HepG2 (cell line): Measurements from ENCODE around the gene KLHL28. TPM values are rescaled to one million over a fixed set of nuclear protein-coding genes. Genes with fewer than 3 reads are reported as not detected.

ENCODE experiments used
- ARID4A ChIP-seq: sonication (generic); formaldehyde crosslinking; IDR thresholded peaks from 2 replicates; pipeline ENCODE4 v1.5.0; 2020; ENCODE audit warnings: mild to moderate bottlenecking, missing genetic modification reagents, borderline replicate concordance
- ATF7-NPFF ChIP-seq: sonication (generic); formaldehyde crosslinking; IDR thresholded peaks from 2 replicates; pipeline ENCODE4 v1.8.1; 2023; ENCODE audit warnings: mild to moderate bottlenecking, low read depth, missing genetic modification reagents, moderate library complexity
- ELF4 ChIP-seq: sonication (generic); formaldehyde crosslinking; IDR thresholded peaks from 2 replicates; pipeline ENCODE4 v1.5.0; 2020; ENCODE audit warnings: missing genetic modification reagents, mild to moderate bottlenecking, moderate library complexity, borderline replicate concordance
- GABPA ChIP-seq, 2 experiments: IDR thresholded peaks; 2 replicates each; pipeline ENCODE4 v1.6.1; 2011 to 2016; ENCODE audit warnings: low read depth in 2 of 2, low read length in 1 of 2, missing biosample characterization in 1 of 2, missing genetic modification characterization in 1 of 2
- GATA4 ChIP-seq: sonication (generic); IDR thresholded peaks from 2 replicates; pipeline ENCODE4 v1.6.1; 2016; ENCODE audit warnings: antibody characterized with exemption, low read depth, borderline replicate concordance
- HDAC2 ChIP-seq: sonication (generic); formaldehyde crosslinking; IDR thresholded peaks from 2 replicates; pipeline ENCODE4 v1.4.0; 2020; ENCODE audit warnings: missing genetic modification reagents
- IRF2 ChIP-seq: IDR thresholded peaks from 2 replicates; pipeline ENCODE4 v1.6.1; 2018; ENCODE audit warnings: missing genetic modification reagents, missing compliant biosample characterization
- KDM5A ChIP-seq: fragments of 200-600 bp; sonication (generic); IDR thresholded peaks from 2 replicates; pipeline ENCODE4 v1.7.0; 2018; ENCODE audit warnings: antibody characterized with exemption, mild to moderate bottlenecking, low read length, borderline replicate concordance
- MAZ ChIP-seq, 2 experiments: sonication (generic) in 1 of 2; formaldehyde crosslinking in 1 of 2; IDR thresholded peaks; 2 replicates each; pipeline versions ENCODE4 v1.5.0 to v1.6.1; 2012 to 2020; ENCODE audit warnings: low read depth in 2 of 2, mild to moderate bottlenecking in 2 of 2, borderline replicate concordance in 1 of 2, improper control_type of control experiment in 1 of 2, low read length in 1 of 2, missing genetic modification reagents in 1 of 2, moderate library complexity in 1 of 2
- MIER3 ChIP-seq: IDR thresholded peaks from 2 replicates; pipeline ENCODE4 v1.6.1; 2016; ENCODE audit warnings: missing compliant biosample characterization, borderline replicate concordance
- MXD1 ChIP-seq: sonication (generic); formaldehyde crosslinking; IDR thresholded peaks from 2 replicates; pipeline ENCODE4 v1.4.0; 2020; ENCODE audit warnings: mild to moderate bottlenecking, missing genetic modification reagents
- PCBP2 ChIP-seq: fragments of 200-400 bp; formaldehyde crosslinking; optimal IDR thresholded peaks from 2 replicates; pipeline ENCODE3; 2018; ENCODE audit warnings: low read length, low read depth; ENCODE audit not compliant: poor library complexity, severe bottlenecking
- SATB2 ChIP-seq: sonication (generic); formaldehyde crosslinking; IDR thresholded peaks from 2 replicates; pipeline ENCODE4 v1.5.0; 2020; ENCODE audit warnings: missing genetic modification reagents
- SMAD1 ChIP-seq: sonication (generic); formaldehyde crosslinking; IDR thresholded peaks from 2 replicates; pipeline ENCODE4 v1.4.0; 2020; ENCODE audit warnings: missing genetic modification reagents, low read depth, mild to moderate bottlenecking, borderline replicate concordance
- SOX5 ChIP-seq: IDR thresholded peaks from 2 replicates; pipeline ENCODE4 v1.6.1; 2016; ENCODE audit warnings: borderline replicate concordance
- ZNF281 ChIP-seq: sonication (generic); formaldehyde crosslinking; IDR thresholded peaks from 2 replicates; pipeline ENCODE4 v1.4.0; 2020; ENCODE audit warnings: missing genetic modification reagents, borderline replicate concordance
- ZNF367 ChIP-seq: sonication (generic); formaldehyde crosslinking; IDR thresholded peaks from 2 replicates; pipeline ENCODE4 v1.4.0; 2020; ENCODE audit warnings: missing genetic modification reagents, borderline replicate concordance
- ZNF430 ChIP-seq: sonication (generic); formaldehyde crosslinking; IDR thresholded peaks from 2 replicates; pipeline ENCODE4 v1.9.0; 2021; ENCODE audit warnings: mild to moderate bottlenecking, missing genetic modification reagents
- ZNF562 ChIP-seq: sonication (generic); formaldehyde crosslinking; IDR thresholded peaks from 2 replicates; pipeline ENCODE4 v1.8.0; 2022; ENCODE audit warnings: missing genetic modification reagents, borderline replicate concordance
- ZNF747 ChIP-seq: sonication (generic); formaldehyde crosslinking; IDR thresholded peaks from 2 replicates; pipeline ENCODE4 v1.8.1; 2023; ENCODE audit warnings: missing genetic modification reagents, mild to moderate bottlenecking, borderline replicate concordance
- polyA plus RNA-seq, 8 experiments: library from polyadenylated mRNA; depleted of rRNA in 3 of 8; stranded (reverse) in 7 of 8; unstranded in 1 of 8; fragments of >200 nt; fragmentation: Illumina TruSeq in 4 of 8; extraction: Trizol in 4 of 8; gene quantifications; 2 replicates each; pipeline versions ENCODE4 v1.2.1 to v1.2.3, GENCODE V29; 2011 to 2016; ENCODE audit warnings: low read depth in 4 of 8, missing spikeins in 1 of 8, mixed read lengths in 1 of 8; ENCODE audit not compliant: insufficient read depth in 1 of 8
- total RNA-seq, 5 experiments: library from RNA; depleted of rRNA; stranded (reverse); fragments of >200 nt; fragmentation: Illumina TruSeq; extraction: Trizol; gene quantifications; 2 replicates each; pipeline ENCODE4 v1.2.3, GENCODE V29; 2016; ENCODE audit warnings: low read depth in 1 of 5

KLHL28 gene
- total and polyA plus RNA-seq, 2 of the 13 experiments (the other 11 are each of a cell fraction or from before 2014, with no cell fraction given): 3.4 to 6.6 TPM

- TF ChIP-seq MAZ (IDR thresholded peaks at IDR 0.05; ENCODE audit: borderline replicate concordance, low read depth, low read length) (peak; percentile 85), MAZ (CRISPR knock-in tag; IDR thresholded peaks at IDR 0.05; ENCODE audit: low read depth) (peak; percentile 83; the same call in 1 of the 2 replicates), ZNF367 (CRISPR knock-in tag) (no peak), SMAD1 (CRISPR knock-in tag) (no peak; the same call in 1 of the 2 replicates), HDAC2 (CRISPR knock-in tag) (peak; percentile 68), IRF2 (CRISPR knock-in tag) (peak; percentile 87), ZNF430 (CRISPR knock-in tag) (0 out of 2 replicates have a peak, but pooled peaks have one; percentile 39), ARID4A (peak; percentile 98), ZNF281 (CRISPR knock-in tag) (peak; percentile 87), ZNF747 (peak; percentile 76; the same call in 1 of the 2 replicates), ATF7-NPFF (CRISPR knock-in tag) (peak; percentile 77; the same call in 1 of the 2 replicates), GATA4 (peak; percentile 39; the same call in 1 of the 2 replicates), MXD1 (peak; percentile 75; the same call in 1 of the 2 replicates), ELF4 (CRISPR knock-in tag) (peak; percentile 88), PCBP2 (no peak), GABPA (IDR thresholded peaks at IDR 0.05; ENCODE audit: low read depth, low read length) (peak; percentile 91), GABPA (CRISPR knock-in tag; IDR thresholded peaks at IDR 0.05; ENCODE audit: low read depth) (peak; percentile 99), SATB2 (CRISPR knock-in tag) (no peak), SOX5 (CRISPR knock-in tag) (no peak), MIER3 (peak; percentile 49), KDM5A (peak; percentile 61; the same call in 1 of the 2 replicates), ZNF562 (CRISPR knock-in tag) (no peak)
These were observed at the start of gene KLHL28, which contains the start of gene TOGARAM1 (continued) for GRCh38 chr14:44961554-44962333.
